Esophagus squamous epithelium (tissue), 5 donors: ENCODE results near the gene SUPT3H. TPM values are rescaled to one million over a fixed set of nuclear protein-coding genes. Genes with fewer than 3 reads are reported as not detected.

Source experiments
- DNase-seq: peaks from one replicate; lab custom pipeline; 2025; lab: John Stamatoyannopoulos, UW
- H3K27ac ChIP-seq, 4 donors: fragments of 200-600 bp; sonication (generic); one replicate each; pipeline ENCODE4 v1.5.1; 2016 to 2019; ENCODE audit warnings: mild to moderate bottlenecking in 1 of 4
- H3K27me3 ChIP-seq, 4 donors: fragments of 200-600 bp; sonication (generic); 1 replicate in 3 of 4; 2 replicates in 1 of 4; pipeline versions ENCODE4 v1.5.1 to v1.6.0; 2017 to 2021; ENCODE audit warnings: antibody characterized with exemption in 1 of 4
- H3K36me3 ChIP-seq, 3 donors: fragments of 200-600 bp; sonication (generic); one replicate each; pipeline ENCODE4 v1.5.1; 2016 to 2019
- H3K4me1 ChIP-seq, 3 donors: fragments of 200-600 bp; sonication (generic); one replicate each; pipeline ENCODE4 v1.5.1; 2017 to 2019
- H3K4me3 ChIP-seq, 4 donors: fragments of 200-600 bp; sonication (generic); 1 replicate in 3 of 4; 2 replicates in 1 of 4; pipeline ENCODE4 v1.5.1; 2016 to 2019; ENCODE audit warnings: mild to moderate bottlenecking in 2 of 4, moderate library complexity in 1 of 4
- H3K9me3 ChIP-seq, 3 donors: fragments of 200-600 bp; sonication (generic); one replicate each; pipeline ENCODE4 v1.5.1; 2016 to 2019
- CTCF ChIP-seq, 6 experiments: fragments of 450-650 bp in 4 of 6; fragments of 200-600 bp in 2 of 6; sonication (generic) in 2 of 6; IDR thresholded peaks; one replicate each; pipeline ENCODE4 v1.5.1; 2016 to 2019; ENCODE audit warnings: antibody characterized with exemption in 6 of 6, mild to moderate bottlenecking in 4 of 6, moderate library complexity in 4 of 6
- POLR2A ChIP-seq, 4 donors: fragments of 450-650 bp; IDR thresholded peaks; one replicate each; pipeline ENCODE4 v1.6.1; 2017; ENCODE audit warnings: antibody characterized with exemption in 4 of 4, mild to moderate bottlenecking in 4 of 4, moderate library complexity in 3 of 4
- WGBS, 2 donors: methylation state at CpG; one replicate each; pipeline ENCODE4 v1.1.5; 2018; 5-methylcytosine and 5-hydroxymethylcytosine counted together
- intact Hi-C: fragments of 100-400 bp; cut with DNase I; formaldehyde crosslinking; loops from one replicate; pipeline ENCODE4 v1.15.0; 2022
- total RNA-seq, 4 donors: library from RNA; depleted of rRNA; stranded (reverse); fragments of >200 nt; gene quantifications; one replicate each; pipeline ENCODE4 v1.1.0, GENCODE V29; 2016
- donor health status: DM: yes; HTN: yes; CAD: no.

The SUPT3H gene
- total RNA-seq, 4 donors from 2014 or later: 3.6 to 10.9 (median 5.3) TPM

GRCh38 chr6:44943541-44943940, 434.2 kb downstream of the SUPT3H start:
- DNase-seq: no peak
- 71 to 73% methylated on average over 3 of the region's 3 CpGs for WGBS, 2 donors
- TF ChIP-seq CTCF (IDR thresholded peaks at IDR 0.05) (no peak), POLR2A (IDR thresholded peaks at IDR 0.05) (no peak)
- intact Hi-C loops: no loop called here
- Histone ChIP-seq H3K27me3 (no peaks in the 10 kb centered on the region), H3K4me1 (no peaks in the 10 kb centered on the region), H3K4me3 (no peak overlapping the region), H3K27ac (no peak overlapping the region), H3K9me3 (peaks cover 0 to 18% (median 3%) of the 10 kb centered on the region in 3 donors), H3K36me3 (no peaks in the 10 kb centered on the region)

GRCh38 chr6:44942798-44943197, 434.9 kb downstream of the SUPT3H start:
- DNase-seq: no peak
- H3K4me3 ChIP-seq: no peak overlapping the region
- intact Hi-C loops: no loop called here
- TF ChIP-seq POLR2A (IDR thresholded peaks at IDR 0.05): no peak
- H3K36me3 ChIP-seq: no peaks in the 10 kb centered on the region
- H3K4me1 ChIP-seq: no peaks in the 10 kb centered on the region
- H3K27me3 ChIP-seq: no peaks in the 10 kb centered on the region
- peaks cover 0 to 18% (median 3%) of the 10 kb centered on the region in 3 donors for H3K9me3 ChIP-seq
- no peak overlapping the region for H3K27ac ChIP-seq
- WGBS, 2 donors: 78 to 90% methylated on average over 1 of the region's 1 CpG

GRCh38 chr6:44942201-44942600, 435.5 kb downstream of the SUPT3H start:
- Histone ChIP-seq H3K27ac (no peak overlapping the region), H3K4me1 (no peaks in the 10 kb centered on the region), H3K36me3 (no peaks in the 10 kb centered on the region), H3K9me3 (peaks cover 0 to 18% (median 3%) of the 10 kb centered on the region in 3 donors), H3K27me3 (no peaks in the 10 kb centered on the region), H3K4me3 (no peak overlapping the region)
- TF ChIP-seq POLR2A (IDR thresholded peaks at IDR 0.05): no peak
- TF ChIP-seq CTCF (IDR thresholded peaks at IDR 0.05): no peak
- intact Hi-C loops: no loop called here
- WGBS, 2 donors: 67 to 85% methylated on average over 6 of the region's 6 CpGs
- no peak for DNase-seq

- Histone ChIP-seq H3K27ac (no peak overlapping the region), H3K27me3 (no peaks in the 10 kb centered on the region), H3K4me1 (no peaks in the 10 kb centered on the region), H3K4me3 (no peak overlapping the region), H3K36me3 (no peaks in the 10 kb centered on the region), H3K9me3 (peaks cover 0 to 1% (median 0%) of the 10 kb centered on the region in 3 donors)
- TF ChIP-seq POLR2A (IDR thresholded peaks at IDR 0.05) (no peak), CTCF (IDR thresholded peaks at IDR 0.05) (no peak)
- WGBS, 2 donors: 95 to 100% methylated on average over 1 of the region's 1 CpG
- intact Hi-C loops: no loop called here
- no peak for DNase-seq
Observed at GRCh38 chr6:44940367-44940766, 437.4 kb downstream of the SUPT3H start.

- TF ChIP-seq CTCF (IDR thresholded peaks at IDR 0.05): no peak
- no peak for TF ChIP-seq POLR2A (IDR thresholded peaks at IDR 0.05)
- Histone ChIP-seq H3K4me1 (no peaks in the 10 kb centered on the region), H3K27me3 (no peaks in the 10 kb centered on the region), H3K36me3 (no peaks in the 10 kb centered on the region), H3K4me3 (no peak overlapping the region), H3K9me3 (no peaks in the 10 kb centered on the region), H3K27ac (no peak overlapping the region)
- DNase-seq: no peak
- 69 to 76% methylated on average over 2 of the region's 2 CpGs for WGBS, 2 donors
- intact Hi-C loops: no loop called here
Observed at GRCh38 chr6:44935693-44936300, 441.9 kb downstream of the SUPT3H start.
